HepG2 (cell line): ENCODE measurements around the gene IL10RA. TPM values are rescaled to one million over a fixed set of nuclear protein-coding genes. Genes with fewer than 3 reads are reported as not detected.

Experiments
- ATAC-seq: fragments of 200-7000 bp; cut with Tn5 transposase; 3 replicates; pipeline ENCODE4 v1.9.1; 2020; ENCODE audit warnings: mild to moderate bottlenecking, moderate library complexity
- BruUV-seq: library from RNA; stranded (reverse); fragments of 400-500 nt; replicated peaks from 2 replicates; lab custom pipeline; 2021; lab: Mats Ljungman, UMichigan
- CTCF ChIA-PET: fragments of 300-600 bp; formaldehyde crosslinking; extraction: SDS; loops from one replicate; lab custom pipeline; 2021; ENCODE audit warnings: low total read pairs, inconsistent platforms, low intra/inter-chr PET ratio; lab: Yijun Ruan, JAX
- POLR2A ChIA-PET: fragments of 350-600 bp; sonication (Branson Sonifier 250); formaldehyde crosslinking; loops from one replicate; lab custom pipeline; 2020; ENCODE audit warnings: antibody characterized with exemption, inconsistent platforms; lab: Yijun Ruan, JAX
- DNase-seq: peaks from one replicate; pipeline ENCODE4 v3.0.0-alpha.2; 2015; ENCODE audit warnings: low spot score
- FAIRE-seq: peaks from 3 replicates; lab custom pipeline; 2011; peaks lifted over from hg19 to GRCh38; lab: Jason Lieb, UNC
- H2AFZ ChIP-seq: one replicate; pipeline ENCODE4 v1.6.1; 2011; ENCODE audit warnings: low read length, inconsistent platforms
- H3K27ac ChIP-seq: fragments of 300-600 bp; 3 replicates; pipeline ENCODE4 v1.8.0; 2011; ENCODE audit warnings: mixed run types, mild to moderate bottlenecking, mixed read lengths, low read length, inconsistent platforms; ENCODE audit not compliant: insufficient read depth; ENCODE audit errors: extremely low read length
- H3K27me3 ChIP-seq, 2 experiments: fragments of 200-600 bp in 1 of 2; 2 replicates in 1 of 2; 3 replicates in 1 of 2; pipeline versions ENCODE4 v1.6.0 to v1.8.0; 2011; ENCODE audit warnings: low read length in 2 of 2, mild to moderate bottlenecking in 2 of 2, moderate library complexity in 2 of 2, inconsistent platforms in 1 of 2; ENCODE audit not compliant: insufficient read depth in 2 of 2, control insufficient read depth in 1 of 2
- H3K36me3 ChIP-seq, 2 experiments: fragments of 200-600 bp in 1 of 2; replicated peaks in 1 of 2; 2 replicates in 1 of 2; 3 replicates in 1 of 2; pipeline versions ENCODE4 v1.5.1 to v1.8.0; 2011; ENCODE audit warnings: low read length in 2 of 2, inconsistent platforms in 1 of 2; ENCODE audit not compliant: insufficient read depth in 2 of 2, control insufficient read depth in 1 of 2
- H3K4me1 ChIP-seq: 2 replicates; pipeline ENCODE4 v1.5.1; 2012; ENCODE audit warnings: low read length, inconsistent platforms; ENCODE audit not compliant: insufficient read depth
- H3K4me2 ChIP-seq: 2 replicates; pipeline ENCODE4 v1.6.0; 2011; ENCODE audit warnings: low read depth, low read length, inconsistent platforms
- H3K4me3 ChIP-seq, 3 experiments: fragments of 200-600 bp in 1 of 3; sonication (generic), shearing (Covaris generic) in 1 of 3; replicated peaks in 1 of 3; 2 replicates each; pipeline ENCODE4 v1.5.1; 2011 to 2016; ENCODE audit warnings: low read length in 3 of 3, inconsistent platforms in 2 of 3, low read depth in 2 of 3, mild to moderate bottlenecking in 2 of 3, control low read depth in 1 of 3, mixed read lengths in 1 of 3; ENCODE audit not compliant: insufficient read depth in 1 of 3
- H3K79me2 ChIP-seq: one replicate; pipeline ENCODE4 v1.6.1; 2011; ENCODE audit warnings: low read length, inconsistent platforms; ENCODE audit not compliant: insufficient read depth
- H3K9ac ChIP-seq: 2 replicates; pipeline ENCODE4 v1.6.0; 2011; ENCODE audit warnings: mild to moderate bottlenecking, low read depth, low read length, inconsistent platforms; ENCODE audit not compliant: insufficient read depth
- H3K9me3 ChIP-seq: 2 replicates; pipeline ENCODE4 v1.5.1; 2012; ENCODE audit warnings: mild to moderate bottlenecking, low read length
- H4K20me1 ChIP-seq: 2 replicates; pipeline ENCODE4 v1.6.0; 2011; ENCODE audit warnings: inconsistent platforms, mild to moderate bottlenecking, low read length, moderate library complexity; ENCODE audit not compliant: insufficient read depth
- ARHGAP35 ChIP-seq: sonication (generic); formaldehyde crosslinking; IDR thresholded peaks from 2 replicates; pipeline ENCODE4 v1.9.0; 2022; ENCODE audit warnings: mild to moderate bottlenecking, inconsistent platforms, moderate library complexity, missing genetic modification reagents, borderline replicate concordance
- CCDC6 ChIP-seq: sonication (generic); formaldehyde crosslinking; IDR thresholded peaks from 2 replicates; pipeline ENCODE4 v1.8.1; 2022; ENCODE audit warnings: mild to moderate bottlenecking, missing genetic modification reagents, moderate library complexity
- NPAS2 ChIP-seq: sonication (generic); formaldehyde crosslinking; IDR thresholded peaks from 2 replicates; pipeline ENCODE4 v1.8.0; 2022; ENCODE audit warnings: mild to moderate bottlenecking, missing genetic modification reagents, borderline replicate concordance
- ZNF589 ChIP-seq: sonication (generic); formaldehyde crosslinking; conservative IDR thresholded peaks from 2 replicates; pipeline ENCODE4 v1.8.0; 2022; ENCODE audit warnings: mild to moderate bottlenecking, moderate library complexity, missing genetic modification reagents
- WGBS: methylation state at CpG from one replicate; pipeline ENCODE4 v1.1.6; 2017; ENCODE audit warnings: low lambda C conversion rate; 5-methylcytosine and 5-hydroxymethylcytosine counted together
- in situ Hi-C: cut with HindIII; loops from 2 replicates; pipeline ENCODE4 v1.10.0; 2017; ENCODE audit warnings: low pct_unique_long_range_greater_than_20kb; ENCODE audit not compliant: extremely low pct_ligation_motif_present
- intact Hi-C: fragments of 100-400 bp; cut with micrococcal nuclease; formaldehyde crosslinking; loops from one replicate; pipeline ENCODE4 v1.10.0; 2022; ENCODE audit not compliant: unreplicated experiment
- polyA plus RNA-seq, 8 experiments: library from polyadenylated mRNA; depleted of rRNA in 3 of 8; stranded (reverse) in 7 of 8; unstranded in 1 of 8; fragments of >200 nt; fragmentation: Illumina TruSeq in 4 of 8; extraction: Trizol in 4 of 8; gene quantifications; 2 replicates each; pipeline versions ENCODE4 v1.2.1 to v1.2.3, GENCODE V29; 2011 to 2016; ENCODE audit warnings: low read depth in 4 of 8, missing spikeins in 1 of 8, mixed read lengths in 1 of 8; ENCODE audit not compliant: insufficient read depth in 1 of 8
- total RNA-seq, 5 experiments: library from RNA; depleted of rRNA; stranded (reverse); fragments of >200 nt; fragmentation: Illumina TruSeq; extraction: Trizol; gene quantifications; 2 replicates each; pipeline ENCODE4 v1.2.3, GENCODE V29; 2016; ENCODE audit warnings: low read depth in 1 of 5
- TF ChIP-seq, protein P1 (sequence below): sonication (generic); formaldehyde crosslinking; IDR thresholded peaks from 2 replicates; pipeline ENCODE4 v1.4.0; 2020; ENCODE audit warnings: mild to moderate bottlenecking, missing genetic modification reagents
- TF ChIP-seq, protein P2 (sequence below): sonication (generic); formaldehyde crosslinking; IDR thresholded peaks from 2 replicates; pipeline ENCODE4 v1.8.0; 2022; ENCODE audit warnings: missing genetic modification reagents, mild to moderate bottlenecking, moderate library complexity, borderline replicate concordance
- TF ChIP-seq, protein P3 (sequence below): sonication (generic); formaldehyde crosslinking; IDR thresholded peaks from 2 replicates; pipeline ENCODE4 v1.5.0; 2020; ENCODE audit warnings: missing genetic modification reagents, mild to moderate bottlenecking, borderline replicate concordance
- TF ChIP-seq, protein P4 (sequence below): sonication (generic); formaldehyde crosslinking; IDR thresholded peaks from 2 replicates; pipeline ENCODE4 v1.5.1; 2020; ENCODE audit warnings: missing genetic modification reagents, mild to moderate bottlenecking, borderline replicate concordance

IL10RA gene
- total and polyA plus RNA-seq, 2 of the 13 experiments (the other 11 are each of a cell fraction or from before 2014, with no cell fraction given), result not detected

DNA sequence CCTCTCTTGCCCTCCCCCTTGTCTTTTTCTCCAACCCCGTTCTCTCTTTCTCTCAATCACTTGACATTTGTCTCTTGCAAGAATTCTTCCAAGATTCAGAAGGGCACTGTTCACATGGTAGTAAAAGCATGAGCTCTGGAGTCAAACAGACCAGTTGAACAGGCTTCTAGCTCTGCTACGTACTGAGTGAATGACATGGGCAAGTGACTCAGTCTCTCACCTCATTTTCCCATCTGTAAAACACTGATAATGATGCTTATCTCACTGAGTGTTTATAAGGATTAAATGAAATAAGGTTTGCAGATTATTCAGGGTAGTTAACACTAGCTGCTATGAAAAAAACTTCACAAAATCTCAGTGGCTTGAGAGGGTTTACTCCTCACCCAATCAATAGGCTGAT lies 5.9 kb upstream of the IL10RA start:
- no TSS peak for BruUV-seq
- FAIRE-seq, result no peak
- Histone ChIP-seq H3K27ac (no peak overlapping the region), H3K9me3 (no peaks in the 10 kb centered on the region), H3K27me3 (peaks cover 3 to 50% of the 10 kb centered on the region in 2 experiments), H3K36me3 (no peaks in the 10 kb centered on the region), H2AFZ (no peak overlapping the region), H3K4me3 (no peak overlapping the region), H3K79me2 (no peaks in the 10 kb centered on the region), H3K4me2 (no peak overlapping the region), H3K4me1 (no peaks in the 10 kb centered on the region), H3K9ac (no peak overlapping the region), H4K20me1 (no peaks in the 10 kb centered on the region)
- intact Hi-C loops, result no loop called here
- in situ Hi-C loops, result no loop called here
- WGBS, result 0% methylated on average over 2 of the region's 2 CpGs
- no peak for ATAC-seq
- POLR2A ChIA-PET, result no interaction called here
- no peak for DNase-seq
- CTCF ChIA-PET, result no interaction called here
- TF ChIP-seq, protein P1, sequence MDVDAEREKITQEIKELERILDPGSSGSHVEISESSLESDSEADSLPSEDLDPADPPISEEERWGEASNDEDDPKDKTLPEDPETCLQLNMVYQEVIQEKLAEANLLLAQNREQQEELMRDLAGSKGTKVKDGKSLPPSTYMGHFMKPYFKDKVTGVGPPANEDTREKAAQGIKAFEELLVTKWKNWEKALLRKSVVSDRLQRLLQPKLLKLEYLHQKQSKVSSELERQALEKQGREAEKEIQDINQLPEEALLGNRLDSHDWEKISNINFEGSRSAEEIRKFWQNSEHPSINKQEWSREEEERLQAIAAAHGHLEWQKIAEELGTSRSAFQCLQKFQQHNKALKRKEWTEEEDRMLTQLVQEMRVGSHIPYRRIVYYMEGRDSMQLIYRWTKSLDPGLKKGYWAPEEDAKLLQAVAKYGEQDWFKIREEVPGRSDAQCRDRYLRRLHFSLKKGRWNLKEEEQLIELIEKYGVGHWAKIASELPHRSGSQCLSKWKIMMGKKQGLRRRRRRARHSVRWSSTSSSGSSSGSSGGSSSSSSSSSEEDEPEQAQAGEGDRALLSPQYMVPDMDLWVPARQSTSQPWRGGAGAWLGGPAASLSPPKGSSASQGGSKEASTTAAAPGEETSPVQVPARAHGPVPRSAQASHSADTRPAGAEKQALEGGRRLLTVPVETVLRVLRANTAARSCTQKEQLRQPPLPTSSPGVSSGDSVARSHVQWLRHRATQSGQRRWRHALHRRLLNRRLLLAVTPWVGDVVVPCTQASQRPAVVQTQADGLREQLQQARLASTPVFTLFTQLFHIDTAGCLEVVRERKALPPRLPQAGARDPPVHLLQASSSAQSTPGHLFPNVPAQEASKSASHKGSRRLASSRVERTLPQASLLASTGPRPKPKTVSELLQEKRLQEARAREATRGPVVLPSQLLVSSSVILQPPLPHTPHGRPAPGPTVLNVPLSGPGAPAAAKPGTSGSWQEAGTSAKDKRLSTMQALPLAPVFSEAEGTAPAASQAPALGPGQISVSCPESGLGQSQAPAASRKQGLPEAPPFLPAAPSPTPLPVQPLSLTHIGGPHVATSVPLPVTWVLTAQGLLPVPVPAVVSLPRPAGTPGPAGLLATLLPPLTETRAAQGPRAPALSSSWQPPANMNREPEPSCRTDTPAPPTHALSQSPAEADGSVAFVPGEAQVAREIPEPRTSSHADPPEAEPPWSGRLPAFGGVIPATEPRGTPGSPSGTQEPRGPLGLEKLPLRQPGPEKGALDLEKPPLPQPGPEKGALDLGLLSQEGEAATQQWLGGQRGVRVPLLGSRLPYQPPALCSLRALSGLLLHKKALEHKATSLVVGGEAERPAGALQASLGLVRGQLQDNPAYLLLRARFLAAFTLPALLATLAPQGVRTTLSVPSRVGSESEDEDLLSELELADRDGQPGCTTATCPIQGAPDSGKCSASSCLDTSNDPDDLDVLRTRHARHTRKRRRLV, result no peak
- TF ChIP-seq ARHGAP35, result no peak
- TF ChIP-seq CCDC6 (CRISPR knock-in tag), result no peak
- TF ChIP-seq, protein P2, sequence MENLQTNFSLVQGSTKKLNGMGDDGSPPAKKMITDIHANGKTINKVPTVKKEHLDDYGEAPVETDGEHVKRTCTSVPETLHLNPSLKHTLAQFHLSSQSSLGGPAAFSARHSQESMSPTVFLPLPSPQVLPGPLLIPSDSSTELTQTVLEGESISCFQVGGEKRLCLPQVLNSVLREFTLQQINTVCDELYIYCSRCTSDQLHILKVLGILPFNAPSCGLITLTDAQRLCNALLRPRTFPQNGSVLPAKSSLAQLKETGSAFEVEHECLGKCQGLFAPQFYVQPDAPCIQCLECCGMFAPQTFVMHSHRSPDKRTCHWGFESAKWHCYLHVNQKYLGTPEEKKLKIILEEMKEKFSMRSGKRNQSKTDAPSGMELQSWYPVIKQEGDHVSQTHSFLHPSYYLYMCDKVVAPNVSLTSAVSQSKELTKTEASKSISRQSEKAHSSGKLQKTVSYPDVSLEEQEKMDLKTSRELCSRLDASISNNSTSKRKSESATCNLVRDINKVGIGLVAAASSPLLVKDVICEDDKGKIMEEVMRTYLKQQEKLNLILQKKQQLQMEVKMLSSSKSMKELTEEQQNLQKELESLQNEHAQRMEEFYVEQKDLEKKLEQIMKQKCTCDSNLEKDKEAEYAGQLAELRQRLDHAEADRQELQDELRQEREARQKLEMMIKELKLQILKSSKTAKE (CRISPR knock-in tag), result no peak
- no peak for TF ChIP-seq ZNF589 (CRISPR knock-in tag)
- TF ChIP-seq, protein P3, sequence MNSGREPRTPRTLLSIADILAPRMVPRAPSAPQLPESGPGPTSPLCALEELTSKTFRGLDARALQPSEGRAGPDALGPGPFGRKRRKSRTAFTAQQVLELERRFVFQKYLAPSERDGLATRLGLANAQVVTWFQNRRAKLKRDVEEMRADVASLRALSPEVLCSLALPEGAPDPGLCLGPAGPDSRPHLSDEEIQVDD (CRISPR knock-in tag), result no peak
- TF ChIP-seq NPAS2 (CRISPR knock-in tag), result no peak
- TF ChIP-seq, protein P4, sequence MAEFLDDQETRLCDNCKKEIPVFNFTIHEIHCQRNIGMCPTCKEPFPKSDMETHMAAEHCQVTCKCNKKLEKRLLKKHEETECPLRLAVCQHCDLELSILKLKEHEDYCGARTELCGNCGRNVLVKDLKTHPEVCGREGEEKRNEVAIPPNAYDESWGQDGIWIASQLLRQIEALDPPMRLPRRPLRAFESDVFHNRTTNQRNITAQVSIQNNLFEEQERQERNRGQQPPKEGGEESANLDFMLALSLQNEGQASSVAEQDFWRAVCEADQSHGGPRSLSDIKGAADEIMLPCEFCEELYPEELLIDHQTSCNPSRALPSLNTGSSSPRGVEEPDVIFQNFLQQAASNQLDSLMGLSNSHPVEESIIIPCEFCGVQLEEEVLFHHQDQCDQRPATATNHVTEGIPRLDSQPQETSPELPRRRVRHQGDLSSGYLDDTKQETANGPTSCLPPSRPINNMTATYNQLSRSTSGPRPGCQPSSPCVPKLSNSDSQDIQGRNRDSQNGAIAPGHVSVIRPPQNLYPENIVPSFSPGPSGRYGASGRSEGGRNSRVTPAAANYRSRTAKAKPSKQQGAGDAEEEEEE (CRISPR knock-in tag), result no peak
